ENCODE data around the gene KNSTRN.

Gene KNSTRN

DNA sequence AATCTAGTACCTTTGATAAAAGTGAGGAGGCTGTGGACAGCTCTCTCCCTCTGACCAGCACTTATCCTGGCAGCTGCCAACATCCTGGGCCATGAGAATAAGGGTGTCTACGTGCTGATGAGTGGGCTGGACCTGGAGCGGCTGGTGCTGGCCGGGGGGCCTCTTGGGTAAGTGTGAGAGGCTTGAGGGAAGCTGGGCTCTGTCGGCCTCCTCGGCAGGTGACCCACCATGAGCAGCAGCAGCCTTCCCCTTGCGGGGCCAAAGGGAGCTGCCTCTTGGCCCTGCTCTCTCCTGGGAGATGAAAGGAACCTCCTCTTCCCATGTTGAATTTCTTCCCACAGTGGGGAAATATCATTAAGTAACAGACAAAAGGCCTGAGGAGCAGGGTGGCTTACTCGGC, 32.3 kb downstream of the KNSTRN start:
- no peak for DNase-seq (ENCODE audit: low read depth)
- no peak overlapping the region for H3K4me3 ChIP-seq (ENCODE audit: low read depth, low read length)
- TF ChIP-seq, protein P1, sequence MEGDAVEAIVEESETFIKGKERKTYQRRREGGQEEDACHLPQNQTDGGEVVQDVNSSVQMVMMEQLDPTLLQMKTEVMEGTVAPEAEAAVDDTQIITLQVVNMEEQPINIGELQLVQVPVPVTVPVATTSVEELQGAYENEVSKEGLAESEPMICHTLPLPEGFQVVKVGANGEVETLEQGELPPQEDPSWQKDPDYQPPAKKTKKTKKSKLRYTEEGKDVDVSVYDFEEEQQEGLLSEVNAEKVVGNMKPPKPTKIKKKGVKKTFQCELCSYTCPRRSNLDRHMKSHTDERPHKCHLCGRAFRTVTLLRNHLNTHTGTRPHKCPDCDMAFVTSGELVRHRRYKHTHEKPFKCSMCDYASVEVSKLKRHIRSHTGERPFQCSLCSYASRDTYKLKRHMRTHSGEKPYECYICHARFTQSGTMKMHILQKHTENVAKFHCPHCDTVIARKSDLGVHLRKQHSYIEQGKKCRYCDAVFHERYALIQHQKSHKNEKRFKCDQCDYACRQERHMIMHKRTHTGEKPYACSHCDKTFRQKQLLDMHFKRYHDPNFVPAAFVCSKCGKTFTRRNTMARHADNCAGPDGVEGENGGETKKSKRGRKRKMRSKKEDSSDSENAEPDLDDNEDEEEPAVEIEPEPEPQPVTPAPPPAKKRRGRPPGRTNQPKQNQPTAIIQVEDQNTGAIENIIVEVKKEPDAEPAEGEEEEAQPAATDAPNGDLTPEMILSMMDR (IDR thresholded peaks at IDR 0.05; ENCODE audit: insufficient read depth, low read depth, low read length, missing control alignments), result no peak

DNA sequence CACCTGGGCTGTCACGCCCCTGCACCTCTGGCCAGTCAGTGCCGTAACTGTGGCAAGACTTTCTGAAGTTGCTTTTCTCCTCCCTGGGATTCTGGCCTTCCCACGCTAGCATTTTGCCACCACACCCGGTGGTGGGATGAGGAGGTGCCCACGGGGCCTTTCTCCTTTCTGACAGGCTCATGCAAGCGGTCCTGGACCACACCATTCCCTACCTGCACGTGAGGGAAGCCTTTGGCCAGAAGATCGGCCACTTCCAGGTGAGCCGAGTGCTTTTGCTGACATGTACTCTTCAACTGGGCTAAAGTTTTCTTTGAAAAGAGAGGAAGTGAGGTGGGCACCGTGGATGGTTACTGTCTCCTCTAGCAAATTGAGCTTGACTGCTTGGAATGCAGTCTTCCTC, 32.7 kb downstream of the KNSTRN start:
- H3K4me3 ChIP-seq (ENCODE audit: low read depth, low read length), result no peak overlapping the region
- TF ChIP-seq, protein P1 (IDR thresholded peaks at IDR 0.05; ENCODE audit: insufficient read depth, low read depth, low read length, missing control alignments), result no peak
- DNase-seq (ENCODE audit: low read depth), result no peak

DNA sequence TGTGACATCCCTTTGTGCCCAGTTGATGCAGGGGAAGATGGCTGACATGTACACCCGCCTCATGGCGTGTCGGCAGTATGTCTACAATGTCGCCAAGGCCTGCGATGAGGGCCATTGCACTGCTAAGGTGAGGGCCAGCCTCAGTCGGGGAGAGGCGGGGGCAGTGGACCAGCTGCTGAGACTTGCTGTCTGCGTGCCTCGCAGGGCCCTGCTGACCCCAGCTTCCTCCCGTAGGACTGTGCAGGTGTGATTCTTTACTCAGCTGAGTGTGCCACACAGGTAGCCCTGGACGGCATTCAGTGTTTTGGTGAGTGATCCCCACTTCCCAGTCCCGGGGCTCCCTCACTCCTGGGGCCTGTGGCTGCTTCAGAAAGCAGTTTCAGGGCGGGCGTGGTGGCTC, 33.5 kb downstream of the KNSTRN start:
- TF ChIP-seq, protein P1 (IDR thresholded peaks at IDR 0.05; ENCODE audit: insufficient read depth, low read depth, low read length, missing control alignments), result no peak
- DNase-seq (ENCODE audit: low read depth), result no peak
- H3K4me3 ChIP-seq (ENCODE audit: low read depth, low read length), result no peak overlapping the region

DNA sequence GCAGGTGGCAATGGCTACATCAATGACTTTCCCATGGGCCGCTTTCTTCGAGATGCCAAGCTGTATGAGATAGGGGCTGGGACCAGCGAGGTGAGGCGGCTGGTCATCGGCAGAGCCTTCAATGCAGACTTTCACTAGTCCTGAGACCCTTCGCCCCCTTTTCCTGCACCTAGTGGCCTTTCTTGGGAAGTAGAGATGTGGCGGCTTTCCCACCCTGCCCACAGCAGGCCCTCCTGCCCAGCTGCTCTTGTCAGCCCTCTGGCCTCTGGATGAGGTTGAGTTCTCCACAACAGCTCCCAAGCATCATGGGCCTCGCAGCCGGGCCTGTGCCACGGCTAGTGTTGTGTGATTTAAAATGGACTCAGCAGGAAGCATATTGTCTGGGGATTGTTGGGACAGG, 35.6 kb downstream of the KNSTRN start:
- TF ChIP-seq, protein P1 (IDR thresholded peaks at IDR 0.05; ENCODE audit: insufficient read depth, low read depth, low read length, missing control alignments), result no peak
- DNase-seq (ENCODE audit: low read depth), result no peak
- no peak overlapping the region for H3K4me3 ChIP-seq (ENCODE audit: low read depth, low read length)

DNA sequence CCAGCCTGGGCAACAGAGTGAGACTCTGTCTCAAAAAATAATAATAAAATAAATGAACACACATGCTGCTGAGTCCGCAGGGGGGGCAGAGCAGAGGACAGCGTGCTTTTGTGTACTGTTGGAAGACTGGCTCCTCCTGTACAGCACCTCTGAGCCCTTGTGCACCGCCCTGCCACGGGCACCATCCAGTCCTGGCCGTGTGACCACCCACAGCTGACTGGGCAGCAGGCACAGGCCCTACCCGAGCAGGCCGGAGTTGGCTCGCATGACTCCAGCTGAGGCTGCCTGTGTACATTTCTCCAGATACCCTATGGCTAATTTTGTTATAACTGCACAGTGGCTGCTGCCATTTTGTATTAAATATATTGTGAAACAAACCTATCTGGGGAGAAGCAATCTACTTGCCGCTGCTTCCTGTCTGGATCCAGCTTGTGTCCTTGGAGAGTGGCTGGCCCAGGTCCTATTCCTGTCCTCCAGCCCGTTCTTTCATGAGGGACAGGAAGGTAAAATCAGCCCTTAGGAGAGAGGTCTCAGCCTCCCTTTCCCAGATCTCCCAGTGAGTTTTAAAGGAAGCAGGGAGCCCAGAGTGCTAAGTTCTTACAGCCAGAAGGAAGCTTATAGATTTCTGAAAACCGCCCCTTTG, 37.7 kb downstream of the KNSTRN start:
- no peak for DNase-seq (ENCODE audit: low read depth)
- TF ChIP-seq, protein P1 (IDR thresholded peaks at IDR 0.05; ENCODE audit: insufficient read depth, low read depth, low read length, missing control alignments), result no peak
- H3K4me3 ChIP-seq (ENCODE audit: low read depth, low read length), result no peak overlapping the region

DNA sequence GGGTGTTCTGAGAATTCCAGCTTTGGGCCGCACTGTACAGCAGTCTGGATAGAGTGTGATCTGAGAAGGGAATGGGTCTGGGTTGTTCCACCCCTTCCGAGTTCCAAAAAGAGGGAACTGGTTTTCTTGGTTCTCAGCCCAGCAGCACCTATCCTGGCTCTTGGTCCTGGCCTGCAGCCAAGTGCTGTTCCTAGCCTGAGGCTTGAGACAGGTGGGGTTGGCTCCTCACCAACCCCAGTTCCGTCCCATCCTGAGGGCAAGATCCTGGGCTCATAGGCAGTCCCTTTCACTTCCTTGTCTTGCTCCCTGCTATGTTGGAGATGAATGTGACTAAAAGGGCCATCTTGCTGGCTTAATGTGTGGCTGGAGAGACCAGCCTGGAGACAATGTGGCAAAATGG, 38.3 kb downstream of the KNSTRN start:
- H3K4me3 ChIP-seq (ENCODE audit: low read depth, low read length), result no peak overlapping the region
- TF ChIP-seq, protein P1 (IDR thresholded peaks at IDR 0.05; ENCODE audit: insufficient read depth, low read depth, low read length, missing control alignments), result no peak
- DNase-seq (ENCODE audit: low read depth), result no peak
